ENCODE data around the gene LHX4.
"Not testable (repeated sequence)": the region's sequence is repeated elsewhere in the genome, so short reads cannot be mapped to it uniquely, and the experiment has no call there.

LHX4 gene

DNA sequence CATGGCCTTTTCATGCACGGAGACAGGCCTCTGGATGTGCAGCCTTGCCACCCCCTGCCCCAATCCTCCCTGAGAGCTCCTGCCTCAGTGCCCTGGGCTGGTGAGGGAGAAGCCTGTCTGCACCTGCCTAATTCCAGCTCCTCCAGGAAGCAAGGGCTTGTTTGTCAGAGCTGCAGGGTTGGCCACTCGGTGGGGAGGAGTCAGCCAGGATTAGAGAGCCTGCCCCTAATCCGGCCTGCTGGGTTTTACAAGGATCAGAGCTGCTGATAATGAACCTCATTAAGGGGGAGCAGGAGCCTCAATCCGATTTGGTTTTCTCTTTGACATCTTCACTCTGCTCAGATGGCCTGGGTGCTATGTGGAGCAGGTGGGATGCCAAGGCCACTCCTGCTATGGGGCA, 31.9 kb upstream of the LHX4 start:
- Histone ChIP-seq H3K36me3 (ENCODE audit: control insufficient read depth in 1 of 2, insufficient read depth in 2 of 2, low read length in 2 of 2) (peaks cover 8 to 48% of the 10 kb centered on the region in 2 donors), H3K4me1 (ENCODE audit: control insufficient read depth in 1 of 2, insufficient read depth in 2 of 2, low read length in 2 of 2) (no peaks in the 10 kb centered on the region), H3K4me3 (ENCODE audit: low read depth in 1 of 2, low read length in 2 of 2) (no peak overlapping the region), H3K9me3 (ENCODE audit: control insufficient read depth in 1 of 2, low read length in 2 of 2) (no peaks in the 10 kb centered on the region), H3K27ac (ENCODE audit: low read length) (no peak overlapping the region), H3K27me3 (ENCODE audit: low read depth, low read length) (no peaks in the 10 kb centered on the region)

DNA sequence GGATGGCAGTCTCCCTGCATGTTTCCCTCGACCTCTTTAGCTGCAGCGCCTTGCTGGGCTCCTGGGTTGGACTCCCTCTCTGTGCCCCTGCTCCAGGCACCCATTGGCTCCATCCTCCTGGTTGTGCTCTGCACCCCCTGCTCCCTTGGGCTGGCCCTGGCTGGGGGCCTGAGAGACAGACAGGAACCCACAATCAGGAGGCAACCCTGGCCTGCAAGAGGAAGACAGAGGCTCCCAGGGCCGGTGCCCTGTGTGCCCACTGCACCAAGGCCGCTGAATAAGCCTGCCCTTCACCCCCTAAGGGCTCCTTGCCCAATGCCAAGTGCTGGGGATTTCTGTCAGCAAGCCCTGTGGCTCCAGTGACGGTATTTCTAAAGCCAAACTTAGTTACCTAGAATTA, 31.5 kb upstream of the LHX4 start:
- Histone ChIP-seq H3K4me1 (ENCODE audit: control insufficient read depth in 1 of 2, insufficient read depth in 2 of 2, low read length in 2 of 2) (no peaks in the 10 kb centered on the region), H3K27ac (ENCODE audit: low read length) (no peak overlapping the region), H3K36me3 (ENCODE audit: control insufficient read depth in 1 of 2, insufficient read depth in 2 of 2, low read length in 2 of 2) (peaks cover 8 to 47% of the 10 kb centered on the region in 2 donors), H3K4me3 (ENCODE audit: low read depth in 1 of 2, low read length in 2 of 2) (no peak overlapping the region), H3K9me3 (ENCODE audit: control insufficient read depth in 1 of 2, low read length in 2 of 2) (no peaks in the 10 kb centered on the region), H3K27me3 (ENCODE audit: low read depth, low read length) (no peaks in the 10 kb centered on the region)

DNA sequence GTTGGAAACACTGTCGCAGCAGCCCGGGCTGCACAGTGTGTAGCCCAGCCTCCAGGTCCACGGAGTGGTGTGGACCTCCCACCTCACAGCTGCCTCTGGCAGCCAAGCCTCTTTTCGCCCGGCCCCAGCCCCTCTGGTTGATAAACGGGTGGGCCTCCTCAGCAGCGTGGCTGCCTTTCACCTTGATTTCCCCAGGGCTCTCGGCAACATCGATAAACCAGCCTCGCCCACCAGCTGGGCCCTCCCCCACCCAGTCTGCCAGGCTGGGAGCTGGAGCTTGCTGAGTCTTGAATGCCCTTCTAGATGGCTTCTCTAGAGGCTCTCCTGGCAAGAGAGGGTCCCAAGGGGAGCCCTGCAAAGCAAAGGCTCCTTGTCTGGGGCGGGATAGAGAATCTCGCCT, 31.0 kb upstream of the LHX4 start:
- Histone ChIP-seq H3K27me3 (ENCODE audit: low read depth, low read length) (no peaks in the 10 kb centered on the region), H3K4me1 (ENCODE audit: control insufficient read depth in 1 of 2, insufficient read depth in 2 of 2, low read length in 2 of 2) (no peaks in the 10 kb centered on the region), H3K27ac (ENCODE audit: low read length) (no peak overlapping the region), H3K36me3 (ENCODE audit: control insufficient read depth in 1 of 2, insufficient read depth in 2 of 2, low read length in 2 of 2) (peaks cover 7 to 45% of the 10 kb centered on the region in 2 donors), H3K4me3 (ENCODE audit: low read depth in 1 of 2, low read length in 2 of 2) (no peak overlapping the region), H3K9me3 (ENCODE audit: control insufficient read depth in 1 of 2, low read length in 2 of 2) (no peaks in the 10 kb centered on the region)

DNA sequence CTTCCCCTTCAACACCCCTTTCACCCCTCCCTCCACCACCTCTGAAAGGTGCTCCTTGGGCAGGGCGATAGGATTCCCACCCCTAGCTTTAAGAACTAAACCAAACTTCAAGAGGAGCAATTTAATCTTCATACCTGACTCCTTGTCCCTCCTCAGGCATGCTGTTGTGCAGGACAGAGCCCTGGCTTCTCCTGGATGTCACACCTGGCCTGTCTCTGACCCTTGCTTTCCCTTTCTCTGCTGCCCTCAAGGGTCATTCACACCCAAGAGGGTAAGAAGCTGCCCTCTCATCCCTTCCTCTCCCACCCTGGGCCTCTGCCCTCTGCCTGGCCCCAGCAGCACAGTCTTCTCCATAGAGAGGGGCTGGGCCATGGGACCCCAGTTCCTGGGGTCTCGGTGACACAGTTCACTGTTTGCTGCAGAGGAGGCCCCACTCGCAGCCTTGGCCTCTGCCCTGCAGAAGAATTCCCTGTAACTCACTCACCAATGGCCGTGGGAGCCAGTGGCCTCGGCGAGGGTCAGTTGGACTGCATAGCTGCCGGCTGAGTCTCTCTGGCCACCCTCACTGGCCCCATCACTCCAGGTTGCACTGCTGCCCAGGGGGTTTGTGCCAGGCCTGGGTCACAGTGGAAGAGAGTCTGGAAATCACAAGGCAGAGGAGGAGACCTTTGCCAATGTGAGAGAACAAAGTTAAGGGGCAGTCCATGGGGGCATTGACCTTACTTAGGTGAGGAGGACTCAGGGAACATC, 28.4 kb upstream of the LHX4 start:
- peaks cover 0 to 20% of the 10 kb centered on the region in 2 donors for H3K36me3 ChIP-seq (ENCODE audit: control insufficient read depth in 1 of 2, insufficient read depth in 2 of 2, low read length in 2 of 2)
- no peaks in the 10 kb centered on the region for H3K9me3 ChIP-seq (ENCODE audit: control insufficient read depth in 1 of 2, low read length in 2 of 2)
- H3K4me3 ChIP-seq (ENCODE audit: low read depth in 1 of 2, low read length in 2 of 2), result no peak overlapping the region
- no peak overlapping the region for H3K27ac ChIP-seq (ENCODE audit: low read length)
- no peaks in the 10 kb centered on the region for H3K27me3 ChIP-seq (ENCODE audit: low read depth, low read length)
- no peaks in the 10 kb centered on the region for H3K4me1 ChIP-seq (ENCODE audit: control insufficient read depth in 1 of 2, insufficient read depth in 2 of 2, low read length in 2 of 2)

DNA sequence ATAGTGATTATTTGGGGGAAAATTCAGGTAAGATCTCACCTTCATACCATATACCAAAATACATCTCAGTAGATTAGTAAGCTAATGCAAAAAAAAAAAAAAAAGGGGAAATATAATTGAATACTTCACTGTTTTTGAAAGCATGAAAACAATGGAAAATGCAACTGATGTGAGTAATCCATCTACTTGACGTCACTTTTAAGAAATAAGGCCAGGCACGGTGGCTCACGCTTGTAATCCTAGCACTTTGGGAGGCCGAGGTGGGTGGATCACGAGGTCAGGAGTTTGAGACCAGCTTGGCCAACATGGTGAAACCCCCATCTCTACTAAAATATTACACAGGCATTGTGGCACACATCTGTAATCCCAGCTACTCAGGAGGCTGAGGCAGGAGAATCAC, 27.5 kb upstream of the LHX4 start:
- not testable (repeated sequence) for H3K4me3 ChIP-seq (ENCODE audit: low read depth in 1 of 2, low read length in 2 of 2); H3K27ac ChIP-seq (ENCODE audit: low read length); H3K9me3 ChIP-seq (ENCODE audit: control insufficient read depth in 1 of 2, low read length in 2 of 2); H3K27me3 ChIP-seq (ENCODE audit: low read depth, low read length); H3K4me1 ChIP-seq (ENCODE audit: control insufficient read depth in 1 of 2, insufficient read depth in 2 of 2, low read length in 2 of 2)
- H3K36me3 ChIP-seq (ENCODE audit: control insufficient read depth in 1 of 2, insufficient read depth in 2 of 2, low read length in 2 of 2), result peaks cover 0 to 11% of the 10 kb centered on the region in 2 donors

DNA sequence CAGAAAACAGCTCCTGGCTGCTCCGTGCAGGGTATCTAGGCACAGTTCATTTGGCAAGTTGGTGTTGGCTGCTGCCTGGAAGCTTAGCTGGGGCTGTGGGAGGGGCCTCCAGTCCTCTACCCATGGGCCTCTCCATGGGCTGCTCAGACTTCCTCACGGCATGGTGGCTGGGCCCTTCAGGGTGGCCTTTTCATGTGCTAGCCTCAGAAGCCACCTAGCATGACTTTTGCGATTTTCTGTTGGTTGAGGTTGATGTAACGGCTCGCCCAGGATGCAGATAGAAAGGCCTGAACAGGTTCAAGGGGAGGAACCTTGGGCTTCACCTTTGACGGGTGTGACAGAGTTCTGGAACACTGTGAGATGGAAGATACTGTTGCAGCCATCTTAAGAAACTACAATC, 25.8 kb upstream of the LHX4 start:
- H3K27ac ChIP-seq (ENCODE audit: low read length), result no peak overlapping the region
- H3K4me1 ChIP-seq (ENCODE audit: control insufficient read depth in 1 of 2, insufficient read depth in 2 of 2, low read length in 2 of 2), result no peaks in the 10 kb centered on the region
- H3K27me3 ChIP-seq (ENCODE audit: low read depth, low read length), result no peaks in the 10 kb centered on the region
- no peak overlapping the region for H3K4me3 ChIP-seq (ENCODE audit: low read depth in 1 of 2, low read length in 2 of 2)
- H3K36me3 ChIP-seq (ENCODE audit: control insufficient read depth in 1 of 2, insufficient read depth in 2 of 2, low read length in 2 of 2), result peaks cover 0 to under 1% of the 10 kb centered on the region in 2 donors
- H3K9me3 ChIP-seq (ENCODE audit: control insufficient read depth in 1 of 2, low read length in 2 of 2), result no peaks in the 10 kb centered on the region

DNA sequence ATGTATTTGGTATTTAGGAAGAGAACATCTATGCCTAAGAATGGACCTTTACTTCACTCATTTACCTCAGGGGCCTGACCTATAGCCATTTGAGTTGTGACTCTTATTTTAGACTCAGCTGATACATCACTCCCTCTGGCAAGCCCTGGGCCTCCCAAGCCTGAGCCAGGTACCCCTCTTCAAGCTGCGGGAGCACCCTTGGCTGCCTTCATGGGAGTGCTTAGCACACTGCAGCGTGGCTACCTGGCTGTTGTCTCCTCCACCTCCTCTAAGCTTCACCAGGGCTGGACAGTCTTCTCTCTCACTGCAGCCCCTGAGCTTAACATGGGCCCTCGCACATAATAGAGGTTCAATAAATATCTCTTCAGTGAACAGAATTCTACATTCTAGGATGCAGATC, 23.5 kb upstream of the LHX4 start:
- no peaks in the 10 kb centered on the region for H3K4me1 ChIP-seq (ENCODE audit: control insufficient read depth in 1 of 2, insufficient read depth in 2 of 2, low read length in 2 of 2)
- no peaks in the 10 kb centered on the region for H3K9me3 ChIP-seq (ENCODE audit: control insufficient read depth in 1 of 2, low read length in 2 of 2)
- H3K4me3 ChIP-seq (ENCODE audit: low read depth in 1 of 2, low read length in 2 of 2), result no peak overlapping the region
- H3K27me3 ChIP-seq (ENCODE audit: low read depth, low read length), result no peaks in the 10 kb centered on the region
- no peaks in the 10 kb centered on the region for H3K36me3 ChIP-seq (ENCODE audit: control insufficient read depth in 1 of 2, insufficient read depth in 2 of 2, low read length in 2 of 2)
- H3K27ac ChIP-seq (ENCODE audit: low read length), result no peak overlapping the region

DNA sequence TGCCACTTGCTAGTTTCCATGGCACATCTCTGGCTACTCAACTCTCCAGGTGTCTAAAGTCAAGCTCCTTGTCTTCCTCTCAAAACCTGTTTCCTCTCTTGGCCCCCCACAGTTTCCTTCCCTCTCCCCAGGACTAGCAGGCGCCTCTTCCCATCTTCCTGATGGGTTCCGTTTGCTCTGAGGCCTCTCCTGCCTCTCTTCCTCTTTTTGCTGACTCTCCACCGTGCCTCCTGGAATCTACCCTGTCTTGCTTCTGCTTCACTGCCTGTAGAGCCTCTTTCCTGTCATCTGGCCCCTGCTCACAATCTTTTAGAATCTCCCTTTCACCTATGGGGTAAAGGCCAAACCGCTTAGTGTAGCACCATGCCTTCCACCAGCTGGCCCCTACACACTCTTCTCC, 21.8 kb upstream of the LHX4 start:
- Histone ChIP-seq H3K36me3 (ENCODE audit: control insufficient read depth in 1 of 2, insufficient read depth in 2 of 2, low read length in 2 of 2) (no peaks in the 10 kb centered on the region), H3K4me3 (ENCODE audit: low read depth in 1 of 2, low read length in 2 of 2) (no peak overlapping the region), H3K27ac (ENCODE audit: low read length) (no peak overlapping the region), H3K27me3 (ENCODE audit: low read depth, low read length) (no peaks in the 10 kb centered on the region), H3K4me1 (ENCODE audit: control insufficient read depth in 1 of 2, insufficient read depth in 2 of 2, low read length in 2 of 2) (no peaks in the 10 kb centered on the region), H3K9me3 (ENCODE audit: control insufficient read depth in 1 of 2, low read length in 2 of 2) (no peaks in the 10 kb centered on the region)

DNA sequence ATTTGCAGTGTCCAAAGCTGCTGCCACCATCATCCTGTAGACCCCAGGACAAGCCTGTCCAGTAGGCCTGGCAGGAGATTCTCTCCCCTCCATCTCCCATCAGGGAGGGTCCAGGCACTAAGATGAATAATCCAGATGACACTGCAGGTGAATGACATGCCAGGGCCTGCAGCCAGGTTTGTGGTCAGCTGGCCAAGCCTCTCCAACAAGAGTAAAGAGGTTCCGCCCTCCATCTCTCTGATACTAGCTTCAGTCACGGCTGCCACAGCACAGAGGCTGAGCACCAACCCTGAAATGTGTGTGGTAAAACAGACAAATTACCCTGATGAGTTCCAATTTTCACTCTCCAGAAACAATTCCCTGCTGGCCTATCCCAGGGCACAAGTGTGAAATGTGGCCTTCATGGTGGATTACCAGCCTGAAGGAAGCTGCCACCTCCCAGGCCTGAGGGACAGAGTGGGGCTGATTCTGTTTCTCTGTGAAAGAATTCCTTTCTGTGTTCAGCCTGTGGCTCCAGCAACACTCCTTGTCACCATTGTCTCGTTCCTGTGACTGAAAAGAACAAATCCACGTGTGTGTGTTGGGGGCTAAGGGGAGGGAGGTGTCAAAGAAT, 19.9 kb upstream of the LHX4 start:
- H3K27me3 ChIP-seq (ENCODE audit: low read depth, low read length), result no peaks in the 10 kb centered on the region
- H3K4me1 ChIP-seq (ENCODE audit: control insufficient read depth in 1 of 2, insufficient read depth in 2 of 2, low read length in 2 of 2), result no peaks in the 10 kb centered on the region
- no peak overlapping the region for H3K4me3 ChIP-seq (ENCODE audit: low read depth in 1 of 2, low read length in 2 of 2)
- no peaks in the 10 kb centered on the region for H3K9me3 ChIP-seq (ENCODE audit: control insufficient read depth in 1 of 2, low read length in 2 of 2)
- no peaks in the 10 kb centered on the region for H3K36me3 ChIP-seq (ENCODE audit: control insufficient read depth in 1 of 2, insufficient read depth in 2 of 2, low read length in 2 of 2)
- no peak overlapping the region for H3K27ac ChIP-seq (ENCODE audit: low read length)

DNA sequence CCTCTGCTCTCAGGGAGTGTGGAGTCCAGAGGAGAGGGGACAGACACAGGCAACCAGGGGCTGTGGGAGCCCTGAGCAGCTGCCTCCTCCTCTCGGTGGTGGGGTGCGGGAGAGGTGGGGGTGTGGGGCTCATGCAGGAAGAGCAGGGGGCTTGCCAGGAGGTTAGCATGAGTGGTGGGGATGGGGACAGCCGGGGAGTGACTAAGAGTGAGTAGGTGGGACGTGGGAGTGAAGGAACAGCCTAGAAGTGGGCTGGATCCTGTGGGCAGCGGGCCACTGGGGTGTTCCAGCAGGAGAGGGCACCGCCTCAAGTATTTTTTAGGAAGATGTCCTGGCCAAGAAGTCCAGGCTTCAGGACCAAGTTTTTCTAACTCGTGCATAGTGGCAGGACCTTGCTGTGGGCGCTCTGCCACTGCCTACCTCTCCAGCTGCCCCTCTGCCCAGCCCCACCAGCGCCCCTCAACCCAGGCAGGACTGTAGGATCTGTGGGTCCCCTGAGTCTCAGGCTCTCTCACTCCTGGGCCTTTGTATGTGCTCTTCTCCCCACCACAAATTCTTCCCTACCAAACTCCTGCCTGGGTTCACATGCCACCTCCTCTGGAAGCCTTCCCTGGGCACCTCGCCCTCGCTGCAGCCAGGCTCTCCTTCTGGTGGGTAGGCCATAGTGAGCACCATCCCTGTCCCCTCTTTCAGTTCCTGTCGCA, 18.8 kb upstream of the LHX4 start:
- H3K36me3 ChIP-seq (ENCODE audit: control insufficient read depth in 1 of 2, insufficient read depth in 2 of 2, low read length in 2 of 2), result no peaks in the 10 kb centered on the region

DNA sequence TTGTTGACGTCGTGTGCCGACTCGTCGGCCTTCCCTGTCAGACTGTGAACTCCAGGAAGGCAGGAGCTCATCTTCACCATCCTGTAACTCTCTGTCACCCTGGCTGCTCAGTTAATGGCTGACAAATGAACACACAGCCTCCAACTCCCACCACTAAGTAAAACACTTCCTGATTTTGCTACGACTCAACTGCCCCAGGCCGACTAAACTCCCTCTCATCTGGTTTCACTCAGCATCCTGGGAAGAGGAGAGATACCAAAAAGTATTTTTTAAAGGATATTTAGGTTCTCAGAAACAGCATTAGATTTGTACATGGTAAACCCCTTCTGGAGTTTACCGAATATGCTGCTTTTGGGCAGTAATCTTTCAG, 18.2 kb upstream of the LHX4 start:
- Histone ChIP-seq H3K9me3 (ENCODE audit: control insufficient read depth in 1 of 2, low read length in 2 of 2) (no peaks in the 10 kb centered on the region), H3K4me1 (ENCODE audit: control insufficient read depth in 1 of 2, insufficient read depth in 2 of 2, low read length in 2 of 2) (no peaks in the 10 kb centered on the region), H3K27ac (ENCODE audit: low read length) (no peak overlapping the region), H3K36me3 (ENCODE audit: control insufficient read depth in 1 of 2, insufficient read depth in 2 of 2, low read length in 2 of 2) (no peaks in the 10 kb centered on the region), H3K4me3 (ENCODE audit: low read depth in 1 of 2, low read length in 2 of 2) (no peak overlapping the region), H3K27me3 (ENCODE audit: low read depth, low read length) (no peaks in the 10 kb centered on the region)

More for the DNA sequence above, 18.8 kb upstream of the LHX4 start:
- Histone ChIP-seq H3K4me1 (ENCODE audit: control insufficient read depth in 1 of 2, insufficient read depth in 2 of 2, low read length in 2 of 2) (no peaks in the 10 kb centered on the region), H3K27me3 (ENCODE audit: low read depth, low read length) (no peaks in the 10 kb centered on the region), H3K9me3 (ENCODE audit: control insufficient read depth in 1 of 2, low read length in 2 of 2) (no peaks in the 10 kb centered on the region), H3K4me3 (ENCODE audit: low read depth in 1 of 2, low read length in 2 of 2) (no peak overlapping the region), H3K27ac (ENCODE audit: low read length) (no peak overlapping the region)

Data from muscle layer of duodenum (tissue), 2 donors.